Mesenchymal stem cell (in vitro differentiated cells and primary cell): ENCODE results near the gene FLRT1.

Experiments used
- DNase-seq: peaks from one replicate; pipeline ENCODE4 v3.0.0-alpha.2; 2013
- H2AFZ ChIP-seq: one replicate; pipeline ENCODE4 v1.6.1; 2013; ENCODE audit warnings: low read depth, mild to moderate bottlenecking, control low read depth, inconsistent platforms, low read length, moderate library complexity
- H2AK5ac ChIP-seq: 2 replicates; pipeline ENCODE4 v1.6.1; 2013; ENCODE audit warnings: low read length, moderate library complexity, mild to moderate bottlenecking, inconsistent platforms; ENCODE audit not compliant: severe bottlenecking
- H2BK120ac ChIP-seq: one replicate; pipeline ENCODE4 v1.6.1; 2013; ENCODE audit warnings: low read depth, mild to moderate bottlenecking, inconsistent platforms, low read length, moderate library complexity
- H2BK12ac ChIP-seq, 2 experiments: one replicate each; pipeline ENCODE4 v1.6.1; 2013; ENCODE audit warnings: inconsistent platforms in 2 of 2, low read length in 2 of 2, mild to moderate bottlenecking in 2 of 2, moderate library complexity in 2 of 2, control low read depth in 1 of 2
- H2BK15ac ChIP-seq: one replicate; pipeline ENCODE4 v1.6.1; 2013; ENCODE audit warnings: mild to moderate bottlenecking, low read depth, inconsistent platforms; ENCODE audit not compliant: poor library complexity, severe bottlenecking
- H2BK5ac ChIP-seq: 2 replicates; pipeline ENCODE4 v1.6.1; 2013; ENCODE audit warnings: low read depth, mild to moderate bottlenecking, low read length, control low read depth, inconsistent platforms; ENCODE audit not compliant: poor library complexity, severe bottlenecking
- H3K14ac ChIP-seq, 2 experiments: one replicate each; pipeline ENCODE4 v1.6.1; 2013; ENCODE audit warnings: inconsistent platforms in 2 of 2, low read length in 2 of 2, control low read depth in 1 of 2, mild to moderate bottlenecking in 1 of 2, moderate library complexity in 1 of 2
- H3K18ac ChIP-seq, 2 experiments: one replicate each; pipeline ENCODE4 v1.6.1; 2013; ENCODE audit warnings: inconsistent platforms in 2 of 2, low read length in 2 of 2, control low read depth in 1 of 2, low read depth in 1 of 2, mild to moderate bottlenecking in 1 of 2
- H3K23ac ChIP-seq, 2 experiments: one replicate each; pipeline ENCODE4 v1.6.1; 2013; ENCODE audit warnings: inconsistent platforms in 2 of 2, low read length in 2 of 2, mild to moderate bottlenecking in 2 of 2, moderate library complexity in 2 of 2, control low read depth in 1 of 2
- H3K27ac ChIP-seq: 2 replicates; pipeline ENCODE4 v1.5.1; 2013; ENCODE audit warnings: mild to moderate bottlenecking, moderate library complexity, low read length, control low read depth, inconsistent platforms; ENCODE audit not compliant: poor library complexity, severe bottlenecking
- H3K27me3 ChIP-seq, 2 experiments: 2 replicates each; pipeline versions ENCODE4 v1.6.1 to v1.7.0; 2013; ENCODE audit warnings: low read length in 2 of 2, mild to moderate bottlenecking in 2 of 2, moderate library complexity in 2 of 2, control low read depth in 1 of 2, inconsistent platforms in 1 of 2; ENCODE audit not compliant: control insufficient read depth in 1 of 2, insufficient read depth in 1 of 2
- H3K36me3 ChIP-seq, 2 experiments: 2 replicates each; pipeline versions ENCODE4 v1.6.1 to v1.7.0; 2013; ENCODE audit warnings: low read length in 2 of 2, control low read depth in 1 of 2, inconsistent platforms in 1 of 2, low read depth in 1 of 2, mild to moderate bottlenecking in 1 of 2; ENCODE audit not compliant: insufficient read depth in 2 of 2, control insufficient read depth in 1 of 2
- H3K4ac ChIP-seq, 2 experiments: one replicate each; pipeline ENCODE4 v1.6.1; 2013; ENCODE audit warnings: inconsistent platforms in 2 of 2, low read length in 2 of 2, mild to moderate bottlenecking in 2 of 2, moderate library complexity in 2 of 2, control low read depth in 1 of 2, low read depth in 1 of 2
- H3K4me1 ChIP-seq: 2 replicates; pipeline ENCODE4 v1.6.1; 2013; ENCODE audit warnings: low read depth, low read length, control low read depth; ENCODE audit not compliant: control insufficient read depth, insufficient read depth
- H3K4me2 ChIP-seq: 2 replicates; pipeline ENCODE4 v1.6.1; 2013; ENCODE audit warnings: low read length, mild to moderate bottlenecking, inconsistent platforms; ENCODE audit not compliant: poor library complexity, severe bottlenecking
- H3K4me3 ChIP-seq, 2 experiments: 2 replicates each; pipeline versions ENCODE4 v1.5.1 to v1.7.0; 2013; ENCODE audit warnings: low read length in 2 of 2, mild to moderate bottlenecking in 2 of 2, control low read depth in 1 of 2, low read depth in 1 of 2; ENCODE audit not compliant: insufficient read depth in 1 of 2
- H3K79me1 ChIP-seq: replicated peaks from 2 replicates; pipeline ENCODE4 v1.6.1; 2013; ENCODE audit warnings: mild to moderate bottlenecking, control low read depth, low read length, inconsistent platforms; ENCODE audit not compliant: poor library complexity, severe bottlenecking
- H3K9ac ChIP-seq: 2 replicates; pipeline ENCODE4 v1.7.0; 2013; ENCODE audit warnings: mild to moderate bottlenecking, low read length, moderate library complexity
- H3K9me3 ChIP-seq: 2 replicates; pipeline ENCODE4 v1.7.0; 2013; ENCODE audit warnings: mild to moderate bottlenecking, low read length; ENCODE audit not compliant: control insufficient read depth
- H4K8ac ChIP-seq: one replicate; pipeline ENCODE4 v1.6.1; 2013; ENCODE audit warnings: inconsistent platforms, mild to moderate bottlenecking, low read length, moderate library complexity
- H4K91ac ChIP-seq: one replicate; pipeline ENCODE4 v1.6.1; 2013; ENCODE audit warnings: mild to moderate bottlenecking, low read length, inconsistent platforms
- WGBS: methylation state at CpG from one replicate; pipeline ENCODE4 v1.1.7; 2013; ENCODE audit warnings: mixed read lengths; 5-methylcytosine and 5-hydroxymethylcytosine counted together

FLRT1 gene

DNA sequence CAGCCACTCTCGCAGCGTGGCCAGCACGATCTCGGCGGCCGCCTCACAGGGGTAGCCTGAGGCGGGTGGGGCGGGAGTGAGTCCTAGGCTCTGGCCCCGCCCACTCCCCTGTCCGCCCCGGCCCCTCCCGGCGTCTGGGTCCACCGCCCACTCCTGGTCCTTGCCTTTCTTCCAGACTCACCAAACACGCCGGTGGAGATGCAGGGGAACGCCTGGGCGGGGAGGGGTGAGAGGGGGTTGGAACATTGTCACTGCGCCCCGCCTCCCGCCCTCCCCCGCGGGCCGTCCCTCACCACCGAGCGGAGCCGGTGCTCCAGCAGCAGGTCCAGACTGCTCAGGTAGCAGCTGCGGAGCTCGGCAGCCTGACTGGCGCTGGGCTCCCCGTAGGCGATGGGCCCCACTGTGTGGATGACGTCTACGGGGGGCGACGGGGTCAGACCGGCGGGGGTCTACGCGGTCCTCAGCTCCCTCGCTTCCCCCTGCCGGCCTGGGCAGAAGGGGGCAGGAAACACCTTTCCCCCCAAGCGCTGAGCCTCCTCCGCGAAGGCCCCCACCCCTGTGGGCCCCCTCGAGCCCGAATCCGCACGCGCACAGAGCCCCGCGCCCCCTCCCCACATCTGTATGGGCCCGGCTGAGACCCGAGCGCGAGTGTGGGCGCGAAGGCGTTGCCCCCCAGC lies 36.2 kb upstream of the FLRT1 start:
- no peak overlapping the region for H2BK15ac ChIP-seq
- no peak overlapping the region for H2BK12ac ChIP-seq
- no peak overlapping the region for H4K8ac ChIP-seq
- 5% methylated on average over 44 of the region's 59 CpGs for WGBS
- peaks cover 18% of the 10 kb centered on the region for H3K79me1 ChIP-seq
- no peak overlapping the region for H2BK120ac ChIP-seq
- H3K18ac ChIP-seq = no peak overlapping the region
- no peak overlapping the region for H2BK5ac ChIP-seq
- no peak overlapping the region for H3K23ac ChIP-seq
- no peak overlapping the region for H3K9ac ChIP-seq
- H3K4me1 ChIP-seq = peaks cover 56% of the 10 kb centered on the region
- peak overlapping the region; percentile 53 for H3K4me2 ChIP-seq
- H3K27ac ChIP-seq = no peak overlapping the region
- H3K27me3 ChIP-seq = peaks cover 0 to 9% of the 10 kb centered on the region in 2 experiments
- H3K4ac ChIP-seq = no peak overlapping the region
- DNase-seq = peak; percentile 53
- H3K9me3 ChIP-seq = no peaks in the 10 kb centered on the region
- H3K36me3 ChIP-seq = peaks cover 36 to 50% of the 10 kb centered on the region in 2 experiments
- no peak overlapping the region for H2AK5ac ChIP-seq
- H3K4me3 ChIP-seq = peak overlapping the region; percentile 29 to 33
- no peak overlapping the region for H3K14ac ChIP-seq
- no peak overlapping the region for H2AFZ ChIP-seq
- no peak overlapping the region for H4K91ac ChIP-seq

DNA sequence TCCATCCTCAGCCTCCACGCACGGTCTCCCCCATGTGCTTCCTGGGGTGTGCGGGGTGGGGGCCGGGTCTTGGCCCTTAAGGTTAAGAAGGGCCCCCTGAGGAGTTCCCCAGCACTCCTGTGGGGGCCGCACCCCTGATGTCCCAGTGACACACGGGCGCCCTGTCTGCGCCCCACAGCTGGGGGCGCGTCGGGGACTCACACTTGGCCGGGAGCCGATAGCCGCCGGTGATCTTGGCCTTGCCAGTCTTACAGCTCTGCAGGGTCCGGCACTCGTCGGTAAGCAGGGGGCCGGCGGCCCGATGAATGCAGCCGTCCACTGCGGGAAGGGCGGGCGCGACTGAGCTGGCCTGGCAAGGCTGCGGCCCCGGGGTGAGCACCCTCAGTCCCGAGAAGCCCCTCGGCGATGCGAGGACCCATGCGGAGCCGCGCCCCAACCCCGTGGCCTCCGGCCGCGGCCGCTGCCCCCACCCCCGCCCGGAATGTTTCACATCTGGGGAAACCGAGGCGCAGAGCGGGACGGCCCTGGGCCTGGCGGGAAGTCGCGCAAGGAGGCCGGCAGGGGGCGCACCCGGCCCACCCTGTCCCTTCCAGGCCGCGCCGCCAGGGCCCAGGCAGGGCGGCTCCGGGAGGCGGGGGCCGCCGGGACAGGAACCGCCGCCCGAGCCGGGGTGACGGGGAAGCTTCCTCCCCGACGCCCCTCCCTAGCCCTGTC lies 35.5 kb upstream of the FLRT1 start:
- H3K36me3 ChIP-seq = peaks cover 29 to 44% of the 10 kb centered on the region in 2 experiments
- no peak overlapping the region for H2BK120ac ChIP-seq
- H3K4me3 ChIP-seq = peak overlapping the region; percentile 45 to 70
- peak overlapping the region in 1 of 2 experiments; percentile 63 for H3K18ac ChIP-seq
- H2BK12ac ChIP-seq = no peak overlapping the region
- no peaks in the 10 kb centered on the region for H3K9me3 ChIP-seq
- H3K4me1 ChIP-seq = peaks cover 58% of the 10 kb centered on the region
- H2BK15ac ChIP-seq = peak overlapping the region; percentile 45
- WGBS = 3% methylated on average over 63 of the region's 67 CpGs
- H3K4me2 ChIP-seq = peak overlapping the region; percentile 62
- H4K91ac ChIP-seq = no peak overlapping the region
- H4K8ac ChIP-seq = peak overlapping the region; percentile 56
- H2AFZ ChIP-seq = no peak overlapping the region
- H2AK5ac ChIP-seq = no peak overlapping the region
- H3K9ac ChIP-seq = peak overlapping the region; percentile 70
- H3K14ac ChIP-seq = no peak overlapping the region
- peaks cover 16% of the 10 kb centered on the region for H3K79me1 ChIP-seq
- no peak overlapping the region for H3K27ac ChIP-seq
- H2BK5ac ChIP-seq = no peak overlapping the region
- DNase-seq = peak; percentile 67
- H3K4ac ChIP-seq = no peak overlapping the region
- H3K23ac ChIP-seq = peak overlapping the region in 1 of 2 experiments; percentile 28
- H3K27me3 ChIP-seq = peaks cover 0 to 9% of the 10 kb centered on the region in 2 experiments

DNA sequence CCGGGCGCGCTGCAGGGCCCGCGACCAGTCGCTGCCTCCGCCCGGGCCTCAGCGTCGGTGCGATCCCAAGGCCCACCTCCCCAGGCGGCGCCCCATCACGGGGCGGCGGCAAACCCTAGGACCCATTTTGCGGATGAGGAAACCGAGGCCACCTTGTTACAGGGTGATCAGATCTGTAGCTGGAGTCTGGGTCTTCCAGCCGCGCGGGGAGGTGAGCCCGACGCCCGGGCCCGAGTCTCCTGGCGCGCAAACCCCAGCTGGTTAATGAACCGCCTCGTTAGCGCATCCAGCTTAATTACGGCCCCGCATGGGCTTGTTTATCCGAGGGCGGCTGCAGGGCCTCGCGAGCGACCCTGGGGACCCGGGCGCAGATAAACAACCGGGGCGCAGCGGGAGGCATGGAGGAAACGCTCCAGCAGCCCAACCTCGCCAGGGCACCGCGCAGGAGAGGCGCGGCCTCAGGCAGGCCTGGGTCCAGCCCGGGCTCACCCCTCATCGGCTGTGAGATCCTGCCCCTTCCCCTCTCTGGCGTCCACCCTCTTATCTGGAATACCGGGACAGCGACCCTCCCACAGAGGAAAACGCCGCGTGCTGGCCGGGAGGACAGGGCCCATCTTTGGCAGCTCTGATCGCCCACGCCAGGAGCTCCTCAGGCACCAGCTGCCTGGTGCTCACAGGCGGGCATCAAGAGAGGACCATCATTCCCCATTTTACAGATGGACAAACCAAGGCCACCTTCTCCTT lies 34.8 kb upstream of the FLRT1 start:
- peak overlapping the region; percentile 62 for H3K4me2 ChIP-seq
- peak overlapping the region in 1 of 2 experiments; percentile 63 for H3K18ac ChIP-seq
- H2AFZ ChIP-seq = no peak overlapping the region
- no peak for DNase-seq
- no peak overlapping the region for H3K14ac ChIP-seq
- no peak overlapping the region for H2BK120ac ChIP-seq
- no peak overlapping the region for H3K27ac ChIP-seq
- H3K4me3 ChIP-seq = peak overlapping the region; percentile 45 to 70
- WGBS = 28% methylated on average over 60 of the region's 60 CpGs
- H3K4ac ChIP-seq = no peak overlapping the region
- H3K23ac ChIP-seq = no peak overlapping the region
- H2BK15ac ChIP-seq = peak overlapping the region; percentile 45
- peak overlapping the region; percentile 18 for H4K91ac ChIP-seq
- peaks cover 56% of the 10 kb centered on the region for H3K4me1 ChIP-seq
- H3K27me3 ChIP-seq = peaks cover 0 to 9% of the 10 kb centered on the region in 2 experiments
- H3K9ac ChIP-seq = peak overlapping the region; percentile 70
- H4K8ac ChIP-seq = peak overlapping the region; percentile 56
- H3K36me3 ChIP-seq = peaks cover 23 to 37% of the 10 kb centered on the region in 2 experiments
- H2AK5ac ChIP-seq = no peak overlapping the region
- no peak overlapping the region for H2BK5ac ChIP-seq
- no peak overlapping the region for H2BK12ac ChIP-seq
- peaks cover 11% of the 10 kb centered on the region for H3K79me1 ChIP-seq
- no peaks in the 10 kb centered on the region for H3K9me3 ChIP-seq
